HG02763 (cell line): ENCODE results near the gene LDLRAD3.

Source experiments
- ATAC-seq: cut with Tn5 transposase; IDR thresholded peaks from one replicate; pipeline ENCODE4 v1.9.1; 2021; ENCODE audit warnings: mild to moderate bottlenecking, moderate library complexity; ENCODE audit not compliant: unreplicated experiment

LDLRAD3 gene

DNA sequence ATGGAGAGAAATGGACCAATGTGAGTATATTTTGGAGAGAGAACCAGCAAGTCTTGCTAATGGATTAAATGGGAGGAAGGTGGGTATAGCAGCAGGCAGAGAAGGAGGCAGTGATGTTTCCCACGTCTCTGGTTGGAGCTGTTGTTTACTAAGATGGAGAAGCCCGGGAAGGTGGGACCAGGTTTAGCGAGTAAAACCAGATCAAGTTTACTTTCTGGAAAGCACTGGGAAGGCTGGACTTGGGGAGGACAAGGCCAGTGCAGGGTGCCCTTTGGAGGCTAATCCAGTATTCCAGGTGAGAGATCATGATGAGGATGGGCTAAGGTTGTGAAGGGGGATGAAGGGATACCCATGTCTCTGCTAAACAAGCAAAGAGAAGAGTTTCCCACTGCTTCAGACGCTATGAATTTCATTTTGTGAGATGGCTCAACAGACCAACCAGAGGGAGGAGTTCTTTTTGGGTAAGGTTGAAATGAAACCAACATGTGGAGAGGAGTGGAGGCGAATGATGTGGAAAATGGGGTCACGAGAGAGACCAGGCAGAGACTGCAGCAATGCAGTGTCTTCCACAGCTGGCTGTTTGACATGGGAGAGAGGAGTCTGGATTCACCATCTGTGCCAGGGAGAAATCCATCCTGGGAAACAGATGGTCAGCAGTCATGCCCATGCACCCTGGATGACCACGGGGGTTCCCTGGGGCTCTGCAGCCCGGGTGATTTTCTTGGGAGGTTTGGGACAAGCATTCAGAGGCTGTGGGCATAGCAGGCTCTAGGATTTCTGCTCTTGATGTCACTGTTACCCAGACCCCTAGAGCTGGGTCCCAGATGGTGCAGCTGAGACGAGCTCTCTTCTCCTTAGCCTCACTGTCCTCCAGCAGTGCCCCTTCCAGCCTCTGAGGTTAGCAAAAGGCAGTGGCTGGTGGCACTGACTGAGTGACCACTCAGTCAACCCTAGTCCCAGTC lies 320.4 kb downstream of the LDLRAD3 start:
- no peak for ATAC-seq

DNA sequence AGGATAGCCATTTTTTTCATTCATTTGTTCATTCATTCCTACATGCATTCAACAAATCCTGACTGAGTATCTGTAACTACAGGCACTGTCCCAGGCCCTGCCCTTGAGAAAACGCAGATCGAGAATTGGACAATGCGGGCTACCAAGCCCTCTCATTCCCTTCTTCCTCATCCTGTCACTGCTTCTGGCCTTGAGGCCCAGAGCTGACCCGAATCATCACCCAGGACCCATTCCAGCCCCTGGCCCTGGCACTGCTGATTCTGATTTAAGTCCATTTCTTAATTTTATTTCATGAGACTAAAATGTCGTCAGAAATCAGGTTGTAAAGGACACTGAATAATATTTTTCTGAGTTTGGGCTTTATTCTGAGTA lies 321.1 kb downstream of the LDLRAD3 start:
- ATAC-seq = no peak

DNA sequence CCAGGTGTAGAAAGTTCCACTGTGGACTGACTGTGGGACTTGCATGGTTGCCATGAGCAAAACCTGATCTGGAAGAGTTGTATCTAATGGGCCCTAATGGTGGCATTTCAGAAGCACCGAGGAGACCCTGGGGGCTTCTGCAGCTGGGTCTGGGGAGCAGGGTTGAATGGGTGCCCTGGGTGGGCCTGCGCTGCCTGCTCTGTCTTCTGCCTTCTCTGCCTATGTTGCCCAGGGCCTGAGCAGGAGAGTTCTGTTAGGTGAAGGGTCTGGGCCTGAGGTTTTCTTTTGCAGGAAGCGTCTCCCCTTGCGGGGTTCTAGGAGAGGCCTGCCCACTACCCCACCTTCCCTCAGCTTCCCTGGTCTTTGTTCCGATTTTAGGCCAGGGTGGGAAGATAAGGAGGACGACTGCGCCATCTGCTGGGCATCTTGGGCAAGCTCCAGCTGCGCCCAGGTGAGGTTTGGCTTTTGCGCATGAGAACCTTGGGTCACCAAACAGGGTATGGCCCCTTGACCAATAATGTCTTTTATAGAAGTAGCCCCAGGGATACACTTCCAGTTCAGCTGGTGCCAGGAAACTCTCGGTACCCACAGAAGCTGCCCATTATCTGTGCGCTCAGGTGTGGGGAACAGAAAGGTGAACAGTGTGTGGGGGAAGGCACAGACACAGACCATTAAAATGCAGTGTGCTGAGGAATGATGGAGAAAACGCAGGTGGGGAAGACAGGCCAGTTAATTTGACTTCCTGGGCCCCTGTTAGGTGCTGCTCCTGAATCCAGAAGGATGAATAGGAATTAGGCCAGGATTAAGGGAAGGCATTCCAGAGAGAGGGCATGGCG lies 322.1 kb downstream of the LDLRAD3 start:
- ATAC-seq = peak; percentile 72

DNA sequence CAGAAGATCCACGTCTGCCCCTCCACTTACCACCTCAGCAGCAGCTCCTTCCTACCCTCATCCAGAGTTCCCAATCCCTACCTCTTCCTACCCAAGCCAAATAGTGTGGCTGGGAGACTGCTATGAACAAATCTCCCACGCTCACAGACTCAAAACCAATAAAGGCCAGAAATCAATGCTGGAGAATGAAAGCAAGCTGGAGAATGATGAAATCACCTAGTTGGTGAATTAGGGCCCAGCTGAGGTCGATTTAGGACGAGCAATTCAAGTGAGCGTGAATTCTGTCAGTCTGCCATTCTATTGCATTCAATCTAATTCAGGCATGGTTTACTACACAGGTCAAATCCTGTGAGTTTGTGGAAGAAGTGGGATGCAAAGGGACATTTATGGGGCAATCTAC lies 322.9 kb downstream of the LDLRAD3 start:
- ATAC-seq = no peak

DNA sequence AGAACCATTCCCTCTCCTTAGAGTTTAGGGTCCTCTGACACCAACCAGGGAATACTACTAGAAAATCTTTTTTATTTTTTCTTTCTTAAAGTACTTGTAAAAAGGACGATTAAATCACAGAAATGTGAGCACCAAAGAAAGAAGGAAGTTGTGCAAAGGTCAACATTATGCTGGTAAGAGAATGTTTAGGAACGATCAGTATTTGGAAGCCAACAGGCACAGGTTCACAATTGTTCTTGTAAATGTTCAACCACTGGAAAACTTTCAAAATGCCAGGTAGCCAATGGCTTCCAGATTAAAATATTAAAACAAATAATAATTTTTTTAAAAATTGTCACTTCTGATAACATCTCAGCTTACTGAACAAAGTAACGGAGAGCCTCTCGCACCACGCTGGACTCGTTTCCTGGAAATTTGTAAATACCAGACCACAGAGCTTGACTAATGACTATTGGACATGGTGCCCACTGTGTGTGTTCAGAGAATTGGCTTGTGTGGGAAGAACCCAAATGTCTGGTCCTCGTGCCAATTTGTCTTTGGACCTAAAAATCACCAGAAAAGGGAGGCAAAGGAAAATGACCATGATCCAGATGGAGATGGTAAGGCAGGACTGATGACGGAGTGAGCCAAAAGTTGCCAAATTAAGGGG lies 324.6 kb downstream of the LDLRAD3 start:
- ATAC-seq = no peak

DNA sequence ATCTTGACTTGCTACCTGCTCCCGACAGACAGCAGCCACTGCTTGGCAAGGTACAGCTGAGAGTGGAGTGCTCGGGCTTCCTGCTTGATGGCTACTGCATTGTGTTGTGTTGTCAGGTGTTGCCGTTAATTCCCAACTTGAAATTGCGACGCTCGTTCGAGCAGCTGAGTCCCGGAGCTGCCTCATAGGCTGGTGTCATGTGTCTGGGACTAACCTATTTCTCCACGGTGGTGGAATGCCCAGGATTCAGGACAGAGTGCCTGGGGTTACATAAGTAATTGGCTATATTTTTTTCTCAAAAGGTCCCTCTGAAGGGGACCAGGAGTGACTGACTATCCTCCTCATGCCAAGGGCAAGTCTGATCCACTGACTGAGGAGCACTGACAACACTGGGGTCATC lies 326.8 kb downstream of the LDLRAD3 start:
- ATAC-seq = no peak

DNA sequence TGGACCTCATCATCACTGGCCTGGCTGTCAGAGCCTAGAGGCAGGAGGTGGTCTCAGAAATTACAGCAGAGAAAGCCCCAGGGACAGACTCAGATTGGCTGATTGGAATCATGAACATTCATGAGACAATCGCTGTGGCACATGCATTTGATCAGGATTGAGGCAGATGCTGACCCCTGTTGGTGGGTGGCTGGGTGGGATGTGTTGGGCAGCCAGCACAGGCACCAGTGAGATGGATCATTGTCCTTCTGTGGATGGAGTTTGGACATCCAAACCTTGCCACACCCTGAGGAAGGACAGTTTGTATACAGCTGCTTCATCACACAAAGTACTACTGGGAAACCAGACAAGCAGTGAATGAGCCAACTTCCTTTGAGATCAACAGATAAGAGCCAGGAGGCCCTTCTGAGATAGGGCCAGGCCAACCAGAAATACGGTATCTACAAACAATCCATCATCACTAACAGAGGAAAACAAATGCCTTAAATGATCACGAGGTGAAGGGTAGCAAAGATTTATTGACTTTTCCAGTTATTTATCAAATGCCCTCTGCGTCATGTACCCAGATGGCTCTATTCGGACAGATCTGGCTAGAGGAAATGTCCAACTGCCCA lies 328.0 kb downstream of the LDLRAD3 start:
- no peak for ATAC-seq

DNA sequence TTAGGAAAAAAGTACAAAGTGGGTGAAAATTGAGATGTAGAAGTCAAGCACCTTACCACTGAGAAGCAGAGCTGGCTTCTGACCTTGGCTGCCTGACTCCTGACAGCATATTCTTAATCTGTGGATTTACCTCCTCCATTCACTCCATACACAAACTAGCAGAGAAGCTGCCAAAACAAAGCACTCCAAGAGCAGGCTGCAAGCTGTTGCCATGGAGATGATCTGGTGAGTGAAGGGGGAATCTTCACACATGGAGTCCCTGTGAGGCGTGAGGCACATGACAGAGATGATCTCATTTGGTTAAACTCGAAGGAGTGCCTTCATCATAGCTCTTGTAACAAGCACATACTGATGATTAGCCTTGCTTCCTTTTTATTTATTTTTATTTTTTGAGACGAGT lies 329.2 kb downstream of the LDLRAD3 start:
- no peak for ATAC-seq

DNA sequence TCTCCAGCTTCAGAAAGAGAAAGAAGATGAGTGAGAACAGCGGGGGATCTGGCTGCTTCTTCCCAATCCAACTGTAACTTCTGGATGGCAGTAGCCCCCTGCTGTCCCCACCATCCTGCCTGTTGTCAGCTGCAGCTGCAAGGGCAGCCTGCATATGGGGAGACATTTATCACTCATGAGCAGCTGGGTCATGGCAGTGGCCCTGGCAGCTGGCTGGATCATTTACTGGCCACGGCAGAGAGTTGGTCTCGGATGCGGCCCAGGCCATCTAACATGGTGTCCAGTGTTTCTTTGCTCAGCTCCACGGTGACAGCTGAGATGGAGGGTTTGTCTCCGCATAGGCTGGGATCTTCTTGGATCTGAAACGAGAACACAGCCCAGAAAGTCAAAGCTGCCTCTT lies 330.6 kb downstream of the LDLRAD3 start:
- no peak for ATAC-seq

DNA sequence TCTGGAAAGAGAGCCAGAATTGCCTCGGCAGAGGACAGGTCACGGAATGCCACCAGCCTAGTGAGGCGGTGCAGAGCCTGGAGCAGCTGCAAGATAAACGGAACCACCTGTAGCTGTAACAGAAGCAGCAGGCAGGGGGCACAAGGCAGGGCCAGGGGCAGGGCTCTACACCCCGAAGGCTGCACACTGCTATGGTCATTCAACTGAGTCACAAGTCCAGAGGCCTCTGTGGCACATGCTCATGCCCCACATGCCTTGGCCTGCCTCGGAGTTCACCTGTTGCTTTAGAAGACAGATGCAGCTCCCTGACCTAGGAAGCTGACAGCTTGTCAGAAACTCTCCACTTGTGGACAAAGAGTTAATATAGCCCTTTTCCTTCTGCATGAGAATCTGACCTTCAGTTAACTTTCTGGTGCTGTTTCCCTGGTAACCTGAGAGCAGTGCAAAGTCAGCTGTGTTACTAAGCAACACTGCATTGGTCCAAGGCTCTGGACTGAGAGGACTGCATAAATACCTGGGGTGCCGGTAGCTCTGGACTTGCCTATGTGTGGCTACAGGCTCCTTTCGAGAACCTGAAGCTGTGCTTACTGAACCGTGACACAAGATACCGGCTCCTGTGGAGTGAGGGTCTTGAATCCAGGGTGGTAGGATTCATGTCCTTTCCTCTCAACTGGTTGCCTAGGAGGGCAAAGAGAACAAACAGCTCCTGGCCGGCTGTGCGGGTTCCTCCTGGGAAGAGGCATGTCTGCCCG lies 334.8 kb downstream of the LDLRAD3 start:
- ATAC-seq = no peak

DNA sequence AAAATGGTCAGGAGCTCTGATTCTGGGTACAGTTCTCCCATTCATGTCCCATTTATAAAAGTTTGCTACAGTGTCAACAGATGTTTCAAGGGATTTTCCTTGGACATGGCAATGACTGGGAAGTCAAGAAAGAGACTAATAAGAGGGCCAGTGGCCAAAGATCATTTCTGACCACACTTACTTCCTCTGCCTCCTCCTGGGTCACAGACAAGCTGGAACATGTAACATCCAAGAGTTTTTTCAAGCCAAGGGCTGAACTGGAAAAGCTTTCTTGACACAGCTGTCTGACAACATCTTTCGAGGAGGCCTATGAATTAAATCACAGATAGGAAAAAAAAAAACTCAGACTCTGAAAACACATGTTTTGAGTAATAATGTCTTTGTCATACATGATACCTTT lies 336.7 kb downstream of the LDLRAD3 start:
- no peak for ATAC-seq
